H1 (cell line): Measurements from ENCODE around the gene GALNTL6. TPM values are rescaled to one million over a fixed set of nuclear protein-coding genes. Genes with fewer than 3 reads are reported as not detected.

Experiments used
- EGR1 ChIP-seq: IDR thresholded peaks from 2 replicates; pipeline ENCODE4 v1.6.1; 2011; ENCODE audit warnings: low read depth, low read length, borderline replicate concordance
- JUN ChIP-seq: IDR thresholded peaks from 2 replicates; pipeline ENCODE4 v1.6.1; 2011; ENCODE audit warnings: low read depth, mild to moderate bottlenecking, improper control_type of control experiment, low read length
- SAP30 ChIP-seq: fragments of 300-600 bp; sonication (generic); IDR thresholded peaks from 2 replicates; pipeline ENCODE4 v1.7.1; 2012; ENCODE audit warnings: low read length, moderate library complexity, mild to moderate bottlenecking, inconsistent platforms; ENCODE audit not compliant: insufficient read depth, insufficient replicate concordance
- SRF ChIP-seq: IDR thresholded peaks from 2 replicates; pipeline ENCODE4 v1.6.1; 2011; ENCODE audit warnings: mild to moderate bottlenecking, low read depth, low read length, moderate library complexity
- SUZ12 ChIP-seq: fragments of 200-600 bp; sonication (generic); IDR thresholded peaks from 2 replicates; pipeline ENCODE4 v1.6.1; 2012; ENCODE audit warnings: mild to moderate bottlenecking, inconsistent platforms, low read length, moderate library complexity, mixed read lengths
- polyA plus RNA-seq, 7 experiments: library from polyadenylated mRNA; depleted of rRNA in 3 of 7; stranded (reverse) in 5 of 7; unstranded in 2 of 7; fragments of >200 nt in 5 of 7; fragments of 200-250 nt in 2 of 7; gene quantifications; 1 replicate in 5 of 7; 2 replicates in 1 of 7; 4 replicates in 1 of 7; pipeline versions ENCODE4 v1.2.1 to v1.2.3, GENCODE V29; 2011 to 2013; ENCODE audit warnings: missing spikeins in 2 of 7, mixed read lengths in 2 of 7
- total RNA-seq: library from RNA; stranded (reverse); fragmentation: NEBNext Ultra II Directional; extraction: Animal tissue kit (Norgen Biotek cat#: 25700); gene quantifications from 2 replicates; pipeline ENCODE4 v1.2.1, GENCODE V29; 2021

GALNTL6 gene
- total and polyA plus RNA-seq, 2 of the 8 experiments (the other 6 are each of a cell fraction or from before 2014, with no cell fraction given) = 0.03 to 0.32 TPM

- TF ChIP-seq EGR1 (no peak), SAP30 (no peak), SUZ12 (no peak), JUN (no peak), SRF (no peak)
These were observed 667.3 kb downstream of the GALNTL6 start (continued) for GRCh38 chr4:172480471-172480870.
